EH (cell line): ENCODE measurements around the gene TOMM34.

ENCODE experiments used
- DNase-seq: peaks from one replicate; pipeline ENCODE4 v3.0.0-alpha.2; 2015; ENCODE audit warnings: low read depth

The TOMM34 gene

GRCh38 chr20:44962483-44962882 lies 2.3 kb upstream of the TOMM34 start:
- DNase-seq = no peak

DNA sequence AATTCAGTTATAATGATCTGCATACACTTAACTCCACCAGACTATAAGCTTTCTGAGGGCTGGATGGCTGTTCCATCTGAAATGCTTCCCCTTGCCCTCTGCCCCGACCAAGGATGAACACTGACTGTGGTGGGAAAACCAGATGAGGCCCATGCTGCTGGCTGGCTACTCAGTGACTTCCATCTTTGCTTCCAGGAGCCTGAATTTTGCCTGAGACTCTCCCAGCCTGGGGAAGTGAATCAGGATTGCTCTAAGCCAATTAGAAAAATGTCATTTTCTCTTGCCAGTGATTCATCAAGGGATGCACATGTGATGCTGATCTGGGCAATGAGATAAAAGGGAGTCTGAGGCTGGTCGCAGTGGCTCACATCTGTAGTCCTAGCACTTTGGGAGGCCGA lies 1.7 kb upstream of the TOMM34 start:
- DNase-seq = peak; percentile 78

DNA sequence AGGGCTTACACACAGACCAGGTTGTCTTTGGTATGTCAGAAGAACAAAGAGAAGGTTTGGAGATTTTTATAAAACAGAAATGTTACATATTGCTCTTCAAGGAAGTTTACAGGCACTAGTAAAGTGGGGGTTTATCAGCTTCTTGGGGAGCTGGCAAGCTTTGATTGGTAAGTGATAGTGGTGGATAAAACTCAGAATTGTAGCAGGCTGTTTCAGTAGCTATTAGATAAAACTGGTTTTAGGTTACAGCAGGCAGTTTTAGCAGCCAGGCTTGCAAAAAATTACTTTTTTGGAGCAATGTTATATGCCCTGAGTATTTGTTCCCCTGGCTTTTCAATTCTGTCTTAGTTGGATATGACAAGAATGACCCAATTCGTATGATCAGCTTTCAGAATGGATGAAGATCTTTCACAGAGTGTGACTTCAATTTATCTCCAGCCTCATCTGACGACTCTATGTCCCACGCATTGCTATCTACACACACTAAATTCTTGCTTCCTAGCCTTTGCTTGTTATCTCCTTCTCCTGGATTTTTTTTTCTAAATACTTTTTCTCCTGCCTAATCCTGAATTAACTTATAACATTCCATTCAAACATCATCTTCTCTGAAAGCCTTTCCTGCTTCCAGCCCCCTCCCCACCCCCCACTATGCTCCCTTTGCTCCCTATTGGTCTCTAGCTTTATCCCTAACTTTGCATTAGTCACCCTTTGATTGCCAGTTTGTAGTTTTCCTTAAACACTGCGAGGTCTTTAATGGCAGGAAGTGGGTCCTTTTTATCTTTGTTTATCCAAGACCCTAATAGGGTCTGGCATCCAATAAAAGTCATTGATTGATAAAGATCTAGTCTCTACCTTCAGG lies 1.0 kb upstream of the TOMM34 start:
- DNase-seq = peak; percentile 61

- peak; percentile 68 for DNase-seq
Measured at GRCh38 chr20:44959638-44960102, 527 bp downstream of the TOMM34 start.

GRCh38 chr20:44959082-44959637 lies 1.0 kb downstream of the TOMM34 start:
- peak; percentile 40 for DNase-seq

GRCh38 chr20:44958276-44958675 lies 1.9 kb downstream of the TOMM34 start:
- DNase-seq = no peak

- no peak for DNase-seq
Measured at GRCh38 chr20:44956410-44956809, 3.8 kb downstream of the TOMM34 start.

- no peak for DNase-seq
Measured at GRCh38 chr20:44955270-44955669, 4.9 kb downstream of the TOMM34 start.

- no peak for DNase-seq
Measured at GRCh38 chr20:44954211-44954610, 6.0 kb downstream of the TOMM34 start.

- no peak for DNase-seq
Measured at GRCh38 chr20:44952731-44953130, 7.5 kb downstream of the TOMM34 start.

GRCh38 chr20:44950368-44950767 lies 9.8 kb downstream of the TOMM34 start:
- DNase-seq = no peak

DNA sequence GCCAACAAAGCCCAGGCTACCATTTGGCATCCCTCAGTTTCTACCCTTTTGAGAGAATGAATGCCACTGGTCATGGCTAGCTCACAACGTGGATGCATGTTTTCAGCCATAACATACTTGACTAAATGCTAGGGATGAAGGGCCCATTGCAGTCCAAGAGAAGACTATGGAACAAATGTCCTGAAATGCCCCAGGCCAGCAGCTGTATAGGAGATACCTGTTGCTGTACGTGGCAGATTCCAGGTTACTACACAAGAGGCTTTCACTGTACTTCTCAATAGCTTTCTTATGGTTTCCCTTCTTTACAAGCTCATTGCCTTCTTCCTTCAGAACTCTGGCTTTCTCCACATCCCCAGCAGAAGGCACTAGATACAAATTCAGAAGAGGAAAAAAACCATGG lies 11.7 kb downstream of the TOMM34 start:
- no peak for DNase-seq

- no peak for DNase-seq
Measured at GRCh38 chr20:44948107-44948506, 12.1 kb downstream of the TOMM34 start.

- DNase-seq = no peak
Measured at GRCh38 chr20:44946271-44946852, 13.8 kb downstream of the TOMM34 start.

GRCh38 chr20:44945261-44945660 lies 14.9 kb downstream of the TOMM34 start:
- no peak for DNase-seq

DNA sequence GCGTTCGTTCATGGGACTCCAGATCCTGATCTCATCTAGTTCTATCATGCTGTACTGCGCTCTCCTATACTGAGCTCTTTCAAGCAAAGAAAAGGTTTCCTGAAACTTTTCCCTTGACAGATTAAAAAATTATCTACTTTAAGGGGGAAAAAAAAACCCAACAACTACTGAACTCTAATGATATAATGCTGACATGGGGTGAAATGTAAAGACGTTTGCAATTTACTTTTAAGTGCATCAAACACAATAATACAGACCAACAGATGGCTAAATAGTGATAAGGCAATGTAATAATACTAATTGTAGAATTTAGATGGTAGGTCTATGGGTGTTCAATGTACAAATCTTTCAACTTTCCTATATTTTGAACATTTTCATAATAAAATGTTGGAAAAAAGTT lies 16.4 kb downstream of the TOMM34 start:
- DNase-seq = no peak

GRCh38 chr20:44942264-44942973 lies 17.8 kb downstream of the TOMM34 start:
- DNase-seq = no peak

GRCh38 chr20:44941120-44941691 lies 19.0 kb downstream of the TOMM34 start:
- DNase-seq = no peak

DNA sequence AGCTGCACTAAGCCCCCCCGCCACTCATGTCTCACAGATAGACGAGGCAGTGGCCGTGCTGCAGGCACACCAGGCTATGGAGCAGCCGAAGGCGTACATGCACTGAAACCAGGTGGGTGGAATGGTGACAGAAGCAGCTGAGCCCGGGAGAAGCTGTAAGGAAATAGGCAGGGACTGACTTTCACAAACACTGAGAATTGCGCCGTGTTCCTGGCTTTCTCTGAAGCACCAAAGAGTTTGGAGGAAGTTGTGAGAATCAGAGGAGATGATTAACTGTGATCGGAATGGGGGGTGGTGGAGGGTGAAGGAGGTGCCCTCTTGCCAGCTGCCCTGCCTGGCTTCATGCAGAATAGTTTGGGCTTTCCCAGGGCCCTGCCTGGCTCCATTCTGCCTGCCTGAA lies 21.6 kb downstream of the TOMM34 start:
- no peak for DNase-seq

DNA sequence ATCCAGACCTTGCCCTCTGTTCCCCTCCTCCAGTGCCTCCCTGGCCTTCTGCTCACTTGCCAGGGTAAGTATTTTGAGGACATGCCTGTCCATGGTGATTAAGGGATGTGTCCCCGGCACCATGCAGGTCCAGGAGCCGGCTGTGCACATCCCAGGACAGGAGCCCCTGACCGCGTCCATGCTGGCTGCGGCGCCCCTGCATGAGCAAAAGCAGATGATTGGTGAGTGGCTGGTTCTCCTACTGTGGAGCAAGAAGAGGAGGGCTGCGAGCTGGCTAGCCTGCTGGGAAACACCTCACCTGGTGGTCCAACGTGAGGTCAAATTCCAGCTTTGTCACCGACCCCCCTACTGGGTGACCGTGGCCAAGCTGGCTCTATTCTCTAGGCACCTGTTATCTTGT lies 23.7 kb downstream of the TOMM34 start:
- no peak for DNase-seq

DNA sequence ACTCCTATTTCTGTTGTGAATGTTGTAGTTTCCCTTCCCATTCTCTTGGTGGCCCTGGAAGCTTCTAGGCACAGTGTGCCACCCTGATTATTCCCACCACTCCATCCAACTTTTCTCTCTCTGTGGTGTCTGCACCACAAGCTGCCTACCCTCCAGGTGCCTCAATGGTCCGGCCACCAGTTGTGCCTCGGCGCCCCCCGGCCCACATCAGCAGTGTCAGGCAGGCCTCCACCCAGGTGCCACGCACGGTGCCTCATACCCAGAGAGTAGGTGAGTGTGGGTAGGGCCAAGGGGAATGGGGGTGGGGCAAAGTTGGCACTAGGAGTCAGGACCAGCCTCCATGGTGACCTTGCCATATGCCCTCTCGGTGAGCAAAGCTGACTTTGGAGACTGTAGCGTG lies 27.3 kb downstream of the TOMM34 start:
- DNase-seq = no peak

DNA sequence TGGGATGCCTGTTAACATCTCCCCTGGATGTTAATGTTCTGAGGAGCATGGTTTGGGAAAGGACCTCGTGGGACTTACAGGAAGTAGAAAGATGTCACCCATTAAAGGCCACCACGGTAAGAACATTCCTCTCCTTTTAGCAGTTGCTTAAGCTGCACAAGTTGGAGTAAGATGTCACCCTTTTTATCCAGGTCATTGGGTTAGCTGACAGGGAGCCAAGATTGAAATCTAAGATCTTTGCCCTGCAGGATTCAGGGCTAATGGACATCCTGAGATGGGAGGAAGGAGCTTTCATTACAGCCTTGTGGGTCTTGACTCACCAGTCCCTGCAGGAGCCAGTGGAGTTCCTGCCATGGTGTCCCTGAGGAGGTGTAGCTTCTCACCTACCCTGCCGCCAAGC lies 28.3 kb downstream of the TOMM34 start:
- DNase-seq = peak; percentile 18
